Mesendoderm (in vitro differentiated cells): Measurements from ENCODE around the gene CD160.

ENCODE experiments used
- DNase-seq: peaks from one replicate; pipeline ENCODE4 v3.0.0; 2013
- H2AK5ac ChIP-seq: 2 replicates; pipeline ENCODE4 v1.6.1; 2013; ENCODE audit warnings: low read length, inconsistent platforms
- H2BK120ac ChIP-seq: 2 replicates; pipeline ENCODE4 v1.6.1; 2013; ENCODE audit warnings: low read depth, mild to moderate bottlenecking, low read length, moderate library complexity, mixed read lengths
- H2BK15ac ChIP-seq: replicated peaks from 2 replicates; pipeline ENCODE4 v1.6.1; 2013; ENCODE audit warnings: low read depth, mild to moderate bottlenecking, moderate library complexity
- H2BK5ac ChIP-seq: 2 replicates; pipeline ENCODE4 v1.6.1; 2013; ENCODE audit warnings: low read length, inconsistent platforms
- H3K18ac ChIP-seq: 2 replicates; pipeline ENCODE4 v1.6.1; 2013; ENCODE audit warnings: mild to moderate bottlenecking, low read length, mixed read lengths
- H3K23ac ChIP-seq: one replicate; pipeline ENCODE4 v1.6.1; 2013; ENCODE audit warnings: low read length
- H3K27ac ChIP-seq: 2 replicates; pipeline ENCODE4 v1.5.1; 2013; ENCODE audit warnings: low read depth, mild to moderate bottlenecking, inconsistent platforms, low read length, moderate library complexity
- H3K27me3 ChIP-seq: 2 replicates; pipeline ENCODE4 v1.6.1; 2013; ENCODE audit warnings: low read length, control low read depth, mild to moderate bottlenecking, inconsistent platforms; ENCODE audit not compliant: insufficient read depth, poor library complexity
- H3K36me3 ChIP-seq: 2 replicates; pipeline ENCODE4 v1.6.1; 2013; ENCODE audit warnings: low read length, inconsistent platforms; ENCODE audit not compliant: control insufficient read depth, insufficient read depth
- H3K4ac ChIP-seq: one replicate; pipeline ENCODE4 v1.6.1; 2013; ENCODE audit warnings: low read depth, mild to moderate bottlenecking, low read length, moderate library complexity
- H3K4me1 ChIP-seq: 2 replicates; pipeline ENCODE4 v1.6.1; 2013; ENCODE audit warnings: low read depth, low read length, inconsistent platforms; ENCODE audit not compliant: control insufficient read depth
- H3K4me2 ChIP-seq: 2 replicates; pipeline ENCODE4 v1.6.1; 2013; ENCODE audit warnings: low read length
- H3K4me3 ChIP-seq: 2 replicates; pipeline ENCODE4 v1.5.1; 2013; ENCODE audit warnings: mild to moderate bottlenecking, low read length
- H3K56ac ChIP-seq: one replicate; pipeline ENCODE4 v1.6.1; 2013; ENCODE audit warnings: low read length
- H3K79me1 ChIP-seq: 2 replicates; pipeline ENCODE4 v1.6.1; 2013; ENCODE audit warnings: low read length, inconsistent platforms
- H3K79me2 ChIP-seq: 2 replicates; pipeline ENCODE4 v1.6.1; 2013; ENCODE audit warnings: mild to moderate bottlenecking, low read length; ENCODE audit not compliant: control insufficient read depth, insufficient read depth
- H3K9ac ChIP-seq: 2 replicates; pipeline ENCODE4 v1.6.1; 2013; ENCODE audit warnings: low read length, inconsistent platforms
- H4K5ac ChIP-seq: one replicate; pipeline ENCODE4 v1.6.1; 2013; ENCODE audit warnings: low read length
- H4K8ac ChIP-seq: one replicate; pipeline ENCODE4 v1.6.1; 2013; ENCODE audit warnings: low read depth, mild to moderate bottlenecking, control low read depth, low read length, moderate library complexity
- WGBS: extraction: QIAGEN DNeasy Blood & Tissue Kit; methylation state at CpG from one replicate; pipeline ENCODE4 v1.1.7; 2013; ENCODE audit warnings: low lambda C conversion rate, missing lambda C conversion rate; ENCODE audit not compliant: insufficient coverage; ENCODE audit errors: extremely low coverage; 5-methylcytosine and 5-hydroxymethylcytosine counted together

The CD160 gene

GRCh38 chr1:145706086-145706664 is 13.1 kb upstream of the CD160 start:
- no peak overlapping the region for H3K4me3 ChIP-seq
- H3K4me1 ChIP-seq: peaks cover 3% of the 10 kb centered on the region
- H3K18ac ChIP-seq: no peak overlapping the region
- H3K4ac ChIP-seq: no peak overlapping the region
- no peak overlapping the region for H3K23ac ChIP-seq
- H3K27ac ChIP-seq: no peak overlapping the region
- H2BK5ac ChIP-seq: no peak overlapping the region
- no peak overlapping the region for H3K9ac ChIP-seq
- no peaks in the 10 kb centered on the region for H3K79me2 ChIP-seq
- H3K56ac ChIP-seq: no peak overlapping the region
- H3K4me2 ChIP-seq: no peak overlapping the region
- H2AK5ac ChIP-seq: no peak overlapping the region
- DNase-seq: no peak
- WGBS: no CpG with 5 or more reads among the region's 2 CpGs
- H3K79me1 ChIP-seq: no peaks in the 10 kb centered on the region
- H4K5ac ChIP-seq: no peak overlapping the region
- no peak overlapping the region for H2BK15ac ChIP-seq
- no peaks in the 10 kb centered on the region for H3K36me3 ChIP-seq
- H3K27me3 ChIP-seq: no peaks in the 10 kb centered on the region
- no peak overlapping the region for H4K8ac ChIP-seq
- H2BK120ac ChIP-seq: no peak overlapping the region

DNA sequence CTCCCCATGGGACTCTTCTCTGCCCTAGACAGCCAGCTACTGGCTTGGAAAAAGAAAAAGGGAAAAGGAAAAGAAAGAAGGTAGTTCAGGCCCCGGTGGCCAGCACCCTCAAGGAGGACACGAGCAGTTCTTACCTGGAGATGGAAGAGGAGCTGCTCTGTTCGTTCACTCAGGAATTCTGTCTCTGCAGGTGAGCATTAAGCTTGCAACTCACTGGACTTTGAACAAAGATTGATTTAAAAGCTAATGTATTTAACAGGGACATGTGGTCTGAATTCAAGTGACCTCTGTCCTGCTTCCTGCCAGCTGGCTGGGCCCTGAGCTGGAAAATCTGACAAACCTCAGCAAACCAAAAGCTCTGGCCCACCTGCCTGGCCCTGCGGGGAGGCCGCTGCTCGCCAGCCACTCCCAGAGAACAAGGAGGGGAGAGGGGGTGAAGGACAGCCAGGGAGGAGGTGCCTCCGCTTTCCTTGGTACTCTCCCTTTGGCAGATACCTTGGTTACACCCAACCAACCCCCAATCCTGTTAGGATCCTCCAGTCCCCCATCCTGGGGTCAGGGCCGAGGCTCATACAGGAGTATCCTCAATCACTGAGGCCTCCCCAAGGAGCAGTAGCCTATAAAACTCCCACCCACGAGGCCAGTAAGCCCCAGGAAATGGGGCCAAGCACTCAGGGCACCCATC is 12.0 kb upstream of the CD160 start, which contains the start of gene PDZK1:
Gene PDZK1 (minus strand): TSS at position 186 of the 685 bp plus-strand sequence. CDS start 19,347 bp downstream, outside the sequence.
- no peaks in the 10 kb centered on the region for H3K79me2 ChIP-seq
- H3K9ac ChIP-seq: no peak within 1 kb of the TSS
- no peak within 1 kb of the TSS for H2AK5ac ChIP-seq
- peak within 1 kb of the TSS; percentile 32 for H2BK5ac ChIP-seq
- no peak within 1 kb of the TSS for H3K4me2 ChIP-seq
- no peak within 1 kb of the TSS for H3K4me3 ChIP-seq
- H3K79me1 ChIP-seq: no peaks in the 10 kb centered on the region
- DNase-seq: peak; percentile 28
- H4K5ac ChIP-seq: no peak within 1 kb of the TSS
- H3K36me3 ChIP-seq: no peaks in the 10 kb centered on the region
- H2BK120ac ChIP-seq: no peak within 1 kb of the TSS
- no peak within 1 kb of the TSS for H2BK15ac ChIP-seq
- H3K4me1 ChIP-seq: peaks cover 3% of the 10 kb centered on the region
- H3K23ac ChIP-seq: no peak within 1 kb of the TSS
- no peak within 1 kb of the TSS for H4K8ac ChIP-seq
- H3K18ac ChIP-seq: no peak within 1 kb of the TSS
- H3K4ac ChIP-seq: no peak within 1 kb of the TSS
- H3K27me3 ChIP-seq: no peaks in the 10 kb centered on the region
- WGBS: no CpG with 5 or more reads among the region's 9 CpGs
- peak within 1 kb of the TSS; percentile 23 for H3K27ac ChIP-seq
- peak within 1 kb of the TSS; percentile 34 for H3K56ac ChIP-seq

- DNase-seq: peak; percentile 61
- WGBS: no CpG with 5 or more reads among the region's 7 CpGs
Measured at GRCh38 chr1:145708063-145708462, 11.2 kb upstream of the CD160 start.

DNA sequence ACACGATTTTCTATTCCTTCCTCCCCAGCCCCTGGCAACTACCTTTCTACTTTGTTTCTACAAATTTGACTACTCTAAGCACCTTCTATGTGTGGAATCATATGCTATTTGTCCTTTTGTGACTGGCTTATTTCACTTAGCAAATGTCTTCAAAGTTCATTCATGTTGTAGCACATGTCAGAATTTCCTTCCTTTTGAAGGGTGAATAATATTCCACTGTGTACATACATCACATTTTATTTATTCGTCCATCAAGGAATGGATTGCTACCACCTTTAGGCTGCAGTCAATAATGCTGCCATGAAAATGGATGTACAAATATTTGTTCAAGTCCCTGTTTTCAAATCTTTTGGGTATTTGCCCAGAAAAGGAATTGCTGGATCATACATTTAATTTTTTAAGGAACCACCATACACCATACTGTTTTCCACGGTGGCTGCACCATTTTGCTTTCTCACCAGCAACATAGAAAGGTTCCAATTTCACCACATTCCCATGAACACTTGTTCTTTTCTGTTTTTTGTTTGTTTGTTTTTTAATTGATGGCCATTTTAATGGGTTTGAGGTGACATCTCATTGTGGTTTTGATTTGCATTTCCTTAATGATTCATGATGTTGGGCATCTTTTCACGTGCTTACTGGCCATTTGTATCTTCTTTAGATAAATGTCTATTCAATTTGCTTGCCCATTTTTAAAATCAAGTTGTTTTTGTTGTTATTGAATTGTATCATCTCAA is 8.8 kb upstream of the CD160 start:
- Histone ChIP-seq H3K9ac (no peak overlapping the region), H3K4me1 (peaks cover 3% of the 10 kb centered on the region), H2BK15ac (no peak overlapping the region), H3K4me3 (no peak overlapping the region), H3K79me2 (no peaks in the 10 kb centered on the region), H3K27me3 (no peaks in the 10 kb centered on the region), H3K23ac (no peak overlapping the region), H4K8ac (no peak overlapping the region), H2AK5ac (no peak overlapping the region), H4K5ac (no peak overlapping the region), H3K4me2 (no peak overlapping the region), H2BK5ac (no peak overlapping the region), H3K18ac (no peak overlapping the region), H3K56ac (no peak overlapping the region), H3K36me3 (no peaks in the 10 kb centered on the region), H3K27ac (no peak overlapping the region), H2BK120ac (no peak overlapping the region), H3K79me1 (no peaks in the 10 kb centered on the region), H3K4ac (no peak overlapping the region)
- DNase-seq: no peak
- no CpG with 5 or more reads among the region's 4 CpGs for WGBS

More at GRCh38 chr1:145708063-145708462, 11.2 kb upstream of the CD160 start:
- Histone ChIP-seq H3K23ac (no peak overlapping the region), H3K18ac (no peak overlapping the region), H3K56ac (peak overlapping the region; percentile 8), H3K9ac (no peak overlapping the region), H3K36me3 (no peaks in the 10 kb centered on the region), H3K4me3 (no peak overlapping the region), H3K4ac (no peak overlapping the region), H2BK15ac (no peak overlapping the region), H3K27ac (peak overlapping the region; percentile 0), H4K8ac (no peak overlapping the region), H3K4me2 (no peak overlapping the region), H3K4me1 (peaks cover 3% of the 10 kb centered on the region), H3K79me1 (no peaks in the 10 kb centered on the region), H2BK5ac (no peak overlapping the region), H4K5ac (no peak overlapping the region), H3K79me2 (no peaks in the 10 kb centered on the region), H2AK5ac (no peak overlapping the region), H2BK120ac (no peak overlapping the region), H3K27me3 (no peaks in the 10 kb centered on the region)

DNA sequence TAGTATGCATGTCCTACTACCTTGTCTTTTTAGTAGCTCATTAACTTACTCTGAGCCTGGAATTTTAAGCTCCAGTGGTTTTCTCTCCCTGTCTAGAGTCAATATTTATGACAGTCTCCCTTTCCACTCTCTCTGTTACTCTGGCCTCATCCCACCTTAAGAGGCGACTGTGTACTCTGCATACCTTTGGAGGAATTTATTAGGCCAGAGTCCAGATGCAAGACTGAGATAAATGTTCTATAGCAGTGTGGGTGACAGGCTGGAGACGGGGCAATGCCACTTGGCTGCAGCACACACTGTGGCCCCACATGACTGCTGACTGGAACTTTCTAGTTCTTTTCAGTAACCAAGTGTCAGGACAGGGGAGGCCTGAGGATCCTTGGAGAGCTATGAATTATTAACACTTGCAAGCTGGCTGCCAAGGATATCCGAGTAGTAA is 8.1 kb upstream of the CD160 start:
- no peak overlapping the region for H3K27ac ChIP-seq
- no peak for DNase-seq
- H3K79me1 ChIP-seq: no peaks in the 10 kb centered on the region
- no peak overlapping the region for H3K9ac ChIP-seq
- H2BK15ac ChIP-seq: no peak overlapping the region
- H3K79me2 ChIP-seq: no peaks in the 10 kb centered on the region
- no peak overlapping the region for H3K18ac ChIP-seq
- no peak overlapping the region for H3K4me2 ChIP-seq
- no peak overlapping the region for H4K5ac ChIP-seq
- WGBS: no CpG with 5 or more reads among the region's 3 CpGs
- H4K8ac ChIP-seq: no peak overlapping the region
- H2BK120ac ChIP-seq: no peak overlapping the region
- H3K36me3 ChIP-seq: no peaks in the 10 kb centered on the region
- no peak overlapping the region for H2BK5ac ChIP-seq
- no peaks in the 10 kb centered on the region for H3K27me3 ChIP-seq
- no peak overlapping the region for H3K4ac ChIP-seq
- no peak overlapping the region for H3K23ac ChIP-seq
- no peak overlapping the region for H3K4me3 ChIP-seq
- peaks cover 3% of the 10 kb centered on the region for H3K4me1 ChIP-seq
- H3K56ac ChIP-seq: no peak overlapping the region
- H2AK5ac ChIP-seq: no peak overlapping the region
